Measurements from ENCODE around the gene PALS2. TPM values are rescaled to one million over a fixed set of nuclear protein-coding genes. Genes with fewer than 3 reads are reported as not detected.

PALS2 gene
- total RNA-seq, 1 experiment from 2014 or later, result 44.6 TPM

- ChIA-PET CTCF (no interaction called here), POLR2A (interaction anchor here (1.0 kb wide), 1 partner anchor 543 kb away, joined by 3 read pairs; no protein-coding TSS in a partner anchor), RAD21 (ENCODE audit: low non-redundant PET in 1 of 2, low total read pairs in 2 of 2, uncharacterized antibody in 2 of 2, unreplicated experiment in 2 of 2) (no interaction called here)
- Histone ChIP-seq H3K9me3 (ENCODE audit: control insufficient read depth in 1 of 2, insufficient read depth in 1 of 2, low read depth in 1 of 2, low read length in 2 of 2) (no peaks in the 10 kb centered on the region), H3K27me3 (ENCODE audit: insufficient read depth, low read length) (no peaks in the 10 kb centered on the region), H4K20me1 (ENCODE audit: insufficient read depth) (no peaks in the 10 kb centered on the region), H3K36me3 (ENCODE audit: control insufficient read depth in 1 of 2, insufficient read depth in 2 of 2, low read length in 2 of 2) (no peaks in the 10 kb centered on the region), H3K27ac (ENCODE audit: low read depth, low read length) (no peak overlapping the region), H3K4me3 (replicated peaks in 1 of 2; ENCODE audit: low read depth in 1 of 2, low read length in 2 of 2) (no peak overlapping the region), H3K4me2 (ENCODE audit: low read length) (no peak overlapping the region), H2AFZ (ENCODE audit: low read depth, low read length, poor library complexity, severe bottlenecking) (no peak overlapping the region), H3K4me1 (ENCODE audit: control insufficient read depth in 1 of 2, insufficient read depth in 2 of 2, low read length in 2 of 2) (no peaks in the 10 kb centered on the region), H3K79me2 (ENCODE audit: insufficient read depth, low read length) (peaks cover 82% of the 10 kb centered on the region), H3K9me2 (ENCODE audit: insufficient read depth) (no peaks in the 10 kb centered on the region), H3K9ac (ENCODE audit: low read length) (no peak overlapping the region)
- intact Hi-C loops (cut with micrococcal nuclease), result loop anchor here (10.0 kb wide), 1 partner anchor 717 kb away; no protein-coding TSS in a partner anchor
- TF ChIP-seq ZNF274 (IDR thresholded peaks at IDR 0.05; ENCODE audit: low read depth, low read length) (no peak), ZBTB33 (IDR thresholded peaks at IDR 0.05; ENCODE audit: extremely low read depth, insufficient replicate concordance, low read length) (no peak), ELF1 (IDR thresholded peaks at IDR 0.05; ENCODE audit: borderline replicate concordance, low read depth) (no peak), FOSL1 (IDR thresholded peaks at IDR 0.05; ENCODE audit: low read depth) (no peak), EZH2 (IDR thresholded peaks at IDR 0.05) (no peak), POLR2AphosphoS5 (IDR thresholded peaks at IDR 0.05; ENCODE audit: low read depth, low read length) (no peak), EGR1 (IDR thresholded peaks at IDR 0.05; ENCODE audit: low read depth) (no peak), SIN3A (IDR thresholded peaks at IDR 0.05; ENCODE audit: low read depth) (no peak), YY1 (IDR thresholded peaks at IDR 0.05; ENCODE audit: extremely low read depth, insufficient replicate concordance, low read depth, low read length) (no peak)
- TF ChIP-seq, protein P1, sequence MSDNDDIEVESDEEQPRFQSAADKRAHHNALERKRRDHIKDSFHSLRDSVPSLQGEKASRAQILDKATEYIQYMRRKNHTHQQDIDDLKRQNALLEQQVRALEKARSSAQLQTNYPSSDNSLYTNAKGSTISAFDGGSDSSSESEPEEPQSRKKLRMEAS (IDR thresholded peaks at IDR 0.05), result no peak
- DNase-seq (ENCODE audit: low read depth, low spot score) (no peak), ATAC-seq (no peak)
- BruUV-seq (replicated peaks), result no TSS peak
Measured at GRCh38 chr7:24582166-24582565, 8.9 kb downstream of the PALS2 start.
